NCI-H748 (cell line): ENCODE data around the gene MBOAT7.
"Not testable (repeated sequence)": the region's sequence is repeated elsewhere in the genome, so short reads cannot be mapped to it uniquely, and the experiment has no call there.

ENCODE experiments used
- DNase-seq: peaks from one replicate; lab custom pipeline; 2025; ENCODE audit not compliant: unreplicated experiment; lab: John Stamatoyannopoulos, UW

Gene MBOAT7

GRCh38 chr19:54190503-54191010, 1.2 kb upstream of the MBOAT7 start:
- DNase-seq: peak; percentile 100

- peak; percentile 100 for DNase-seq
These were observed 539 bp upstream of the MBOAT7 start for GRCh38 chr19:54189735-54190502.

GRCh38 chr19:54188215-54188871, 1.0 kb downstream of the MBOAT7 start:
- peak; percentile 38 for DNase-seq

- DNase-seq: no peak
These were observed 2.4 kb downstream of the MBOAT7 start for GRCh38 chr19:54186934-54187381.

GRCh38 chr19:54186351-54186750, 3.0 kb downstream of the MBOAT7 start:
- no peak for DNase-seq

GRCh38 chr19:54183431-54183830, 5.9 kb downstream of the MBOAT7 start:
- no peak for DNase-seq

GRCh38 chr19:54181894-54182293, 7.5 kb downstream of the MBOAT7 start:
- not testable (repeated sequence) for DNase-seq

- DNase-seq: no peak
These were observed 8.7 kb downstream of the MBOAT7 start for GRCh38 chr19:54180691-54181091.

- peak; percentile 100 for DNase-seq
These were observed 9.4 kb downstream of the MBOAT7 start for GRCh38 chr19:54179921-54180461.

- peak; percentile 79 for DNase-seq
These were observed 10.0 kb downstream of the MBOAT7 start for GRCh38 chr19:54179262-54179852.

- DNase-seq: peak; percentile 65
These were observed 10.7 kb downstream of the MBOAT7 start for GRCh38 chr19:54178581-54179261.

- no peak for DNase-seq
These were observed 15.2 kb downstream of the MBOAT7 start for GRCh38 chr19:54173951-54174834.

GRCh38 chr19:54173359-54173699, 16.1 kb downstream of the MBOAT7 start:
- DNase-seq: no peak

GRCh38 chr19:54172471-54173358, 16.7 kb downstream of the MBOAT7 start, which contains the start of gene TMC4:
TMC4 (minus strand) TSS chr19:54173160; CDS start chr19:54173117, 43 bp downstream.
- DNase-seq: peak; percentile 96

GRCh38 chr19:54171736-54172431, 17.5 kb downstream of the MBOAT7 start:
- not testable (repeated sequence) for DNase-seq

- no peak for DNase-seq
These were observed 20.1 kb downstream of the MBOAT7 start for GRCh38 chr19:54169149-54169740.

GRCh38 chr19:54168174-54168917, 21.0 kb downstream of the MBOAT7 start:
- DNase-seq: peak; percentile 86
